ENCODE results near the gene GPR107. TPM values are rescaled to one million over a fixed set of nuclear protein-coding genes. Genes with fewer than 3 reads are reported as not detected.

Gene GPR107
- total RNA-seq, 1 experiment from 2014 or later, result 77.4 TPM

DNA sequence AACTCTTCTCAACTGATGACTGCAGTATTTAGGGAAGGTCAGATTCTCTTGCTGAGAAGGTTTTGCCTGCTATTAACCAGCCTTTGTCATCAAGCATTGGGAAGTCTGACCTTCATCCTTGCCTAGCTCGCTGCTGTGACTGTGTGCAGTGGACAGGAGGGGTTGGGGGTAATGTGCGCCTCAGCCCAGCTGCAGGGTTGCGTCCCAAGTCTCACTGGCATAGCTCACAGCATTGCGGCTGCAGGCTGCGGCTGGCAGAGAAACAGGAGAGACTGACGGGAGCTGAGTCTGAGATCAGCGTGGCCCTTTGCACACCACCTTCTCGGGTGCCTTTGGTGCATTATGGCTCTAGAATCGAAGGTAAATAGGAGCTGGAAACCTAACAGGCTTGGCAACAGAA, 62.6 kb downstream of the GPR107 start:
- no TSS peak for BruUV-seq (replicated peaks)
- Histone ChIP-seq H3K9me2 (ENCODE audit: insufficient read depth) (no peaks in the 10 kb centered on the region), H3K79me2 (ENCODE audit: low read depth) (no peaks in the 10 kb centered on the region), H4K20me1 (ENCODE audit: insufficient read depth) (no peaks in the 10 kb centered on the region), H3K9me3 (ENCODE audit: insufficient read depth, low read depth) (no peaks in the 10 kb centered on the region), H3F3A (ENCODE audit: insufficient read depth, low read depth) (no peaks in the 10 kb centered on the region), H3K36me3 (ENCODE audit: low read depth) (no peaks in the 10 kb centered on the region), H2AFZ (no peak overlapping the region), H3K4me2 (no peak overlapping the region), H3K4me1 (replicated peaks; ENCODE audit: insufficient read depth) (peaks cover 13% of the 10 kb centered on the region), H3K27me3 (ENCODE audit: insufficient read depth, low read depth) (no peaks in the 10 kb centered on the region), H3K27ac (no peak overlapping the region), H3K4me3 (no peak overlapping the region)
- ChIA-PET POLR2A (ENCODE audit: unreplicated experiment) (no interaction called here), CTCF (no interaction called here)
- DNase-seq, result no peak
- intact Hi-C loops (cut with micrococcal nuclease; ENCODE audit: unreplicated experiment), result no loop called here
- no peak for TF ChIP-seq EZH2 (IDR thresholded peaks at IDR 0.05; ENCODE audit: low read depth)
- TF ChIP-seq, protein P1, sequence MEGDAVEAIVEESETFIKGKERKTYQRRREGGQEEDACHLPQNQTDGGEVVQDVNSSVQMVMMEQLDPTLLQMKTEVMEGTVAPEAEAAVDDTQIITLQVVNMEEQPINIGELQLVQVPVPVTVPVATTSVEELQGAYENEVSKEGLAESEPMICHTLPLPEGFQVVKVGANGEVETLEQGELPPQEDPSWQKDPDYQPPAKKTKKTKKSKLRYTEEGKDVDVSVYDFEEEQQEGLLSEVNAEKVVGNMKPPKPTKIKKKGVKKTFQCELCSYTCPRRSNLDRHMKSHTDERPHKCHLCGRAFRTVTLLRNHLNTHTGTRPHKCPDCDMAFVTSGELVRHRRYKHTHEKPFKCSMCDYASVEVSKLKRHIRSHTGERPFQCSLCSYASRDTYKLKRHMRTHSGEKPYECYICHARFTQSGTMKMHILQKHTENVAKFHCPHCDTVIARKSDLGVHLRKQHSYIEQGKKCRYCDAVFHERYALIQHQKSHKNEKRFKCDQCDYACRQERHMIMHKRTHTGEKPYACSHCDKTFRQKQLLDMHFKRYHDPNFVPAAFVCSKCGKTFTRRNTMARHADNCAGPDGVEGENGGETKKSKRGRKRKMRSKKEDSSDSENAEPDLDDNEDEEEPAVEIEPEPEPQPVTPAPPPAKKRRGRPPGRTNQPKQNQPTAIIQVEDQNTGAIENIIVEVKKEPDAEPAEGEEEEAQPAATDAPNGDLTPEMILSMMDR (conservative IDR thresholded peaks at IDR 0.05), result no peak

DNA sequence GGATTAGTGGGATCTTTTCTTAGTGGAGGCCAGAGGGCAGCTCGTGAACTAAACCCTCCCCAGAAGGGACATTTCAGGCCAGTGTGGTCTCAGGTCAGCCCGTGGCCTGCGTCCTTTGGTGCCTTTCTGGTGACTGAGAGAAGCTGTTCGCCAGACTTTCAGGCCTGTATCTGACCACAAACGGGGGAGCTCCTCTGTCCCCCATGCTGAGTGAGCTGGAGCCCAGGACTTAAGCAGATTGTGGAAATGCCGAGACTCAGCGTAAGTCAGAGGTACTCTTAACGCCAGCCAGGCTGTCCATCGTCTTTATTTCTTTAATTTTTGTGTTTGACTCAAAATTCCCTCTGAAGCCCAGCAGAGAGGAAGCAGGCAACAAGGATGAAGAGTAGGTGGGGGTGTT, 63.7 kb downstream of the GPR107 start:
- Histone ChIP-seq H3K27ac (no peak overlapping the region), H3K9me2 (ENCODE audit: insufficient read depth) (no peaks in the 10 kb centered on the region), H3K4me3 (no peak overlapping the region), H3F3A (ENCODE audit: insufficient read depth, low read depth) (no peaks in the 10 kb centered on the region), H3K36me3 (ENCODE audit: low read depth) (no peaks in the 10 kb centered on the region), H3K4me1 (replicated peaks; ENCODE audit: insufficient read depth) (peaks cover 13% of the 10 kb centered on the region), H2AFZ (no peak overlapping the region), H3K9me3 (ENCODE audit: insufficient read depth, low read depth) (no peaks in the 10 kb centered on the region), H4K20me1 (ENCODE audit: insufficient read depth) (no peaks in the 10 kb centered on the region), H3K27me3 (ENCODE audit: insufficient read depth, low read depth) (no peaks in the 10 kb centered on the region), H3K79me2 (ENCODE audit: low read depth) (no peaks in the 10 kb centered on the region), H3K4me2 (no peak overlapping the region)
- POLR2A ChIA-PET (ENCODE audit: unreplicated experiment), result no interaction called here
- intact Hi-C loops (cut with micrococcal nuclease; ENCODE audit: unreplicated experiment), result no loop called here
- no TSS peak for BruUV-seq (replicated peaks)
- DNase-seq, result no peak
- CTCF ChIA-PET, result no interaction called here
- TF ChIP-seq, protein P1 (conservative IDR thresholded peaks at IDR 0.05), result no peak
- no peak for TF ChIP-seq EZH2 (IDR thresholded peaks at IDR 0.05; ENCODE audit: low read depth)

GRCh38 chr9:130117816-130118632, 64.3 kb downstream of the GPR107 start:
- POLR2A ChIA-PET (ENCODE audit: unreplicated experiment), result interaction anchor here (0.7 kb wide), 1 partner anchor 341 kb away, joined by 3 read pairs; no protein-coding TSS in a partner anchor
- no peak for DNase-seq
- H3K27ac ChIP-seq, result no peak overlapping the region

More at GRCh38 chr9:130117816-130118632, 64.3 kb downstream of the GPR107 start:
- no peaks in the 10 kb centered on the region for H3K9me3 ChIP-seq (ENCODE audit: insufficient read depth, low read depth)
- no peaks in the 10 kb centered on the region for H4K20me1 ChIP-seq (ENCODE audit: insufficient read depth)
- no peaks in the 10 kb centered on the region for H3K27me3 ChIP-seq (ENCODE audit: insufficient read depth, low read depth)
- H3K4me2 ChIP-seq, result no peak overlapping the region; the same call in 1 of the 2 replicates
- CTCF ChIA-PET, result interaction anchor here (1.1 kb wide), 1 partner anchor 298 kb away, joined by 4 read pairs; no protein-coding TSS in a partner anchor
- TF ChIP-seq EZH2 (IDR thresholded peaks at IDR 0.05; ENCODE audit: low read depth), result no peak
- TF ChIP-seq, protein P1 (conservative IDR thresholded peaks at IDR 0.05), result no peak
- H3K4me1 ChIP-seq (replicated peaks; ENCODE audit: insufficient read depth), result peaks cover 13% of the 10 kb centered on the region
- H3K9me2 ChIP-seq (ENCODE audit: insufficient read depth), result no peaks in the 10 kb centered on the region
- BruUV-seq (replicated peaks), result TSS peak; percentile 79
- H3K79me2 ChIP-seq (ENCODE audit: low read depth), result no peaks in the 10 kb centered on the region
- H3F3A ChIP-seq (ENCODE audit: insufficient read depth, low read depth), result no peaks in the 10 kb centered on the region
- no peak overlapping the region for H3K4me3 ChIP-seq
- H3K36me3 ChIP-seq (ENCODE audit: low read depth), result no peaks in the 10 kb centered on the region
- H2AFZ ChIP-seq, result no peak overlapping the region
- intact Hi-C loops (cut with micrococcal nuclease; ENCODE audit: unreplicated experiment), result loop anchor here (2.0 kb wide), 1 partner anchor 69 kb away; no protein-coding TSS in a partner anchor

Measured in PC-9 (cell line).